ENCODE data around the gene FOXP3.

- TF ChIP-seq CTCF (conservative IDR thresholded peaks at IDR 0.05; ENCODE audit: low read depth in 2 of 2): no peak
- TF ChIP-seq REST (IDR thresholded peaks at IDR 0.05; ENCODE audit: unreplicated experiment): no peak
- no peak for TF ChIP-seq EZH2 (IDR thresholded peaks at IDR 0.05; ENCODE audit: low read depth, unreplicated experiment)
- TF ChIP-seq ETS1 (IDR thresholded peaks at IDR 0.05): no peak
- TF ChIP-seq POLR2AphosphoS5 (IDR thresholded peaks at IDR 0.05; ENCODE audit: low read depth): no peak
- no peak for TF ChIP-seq ZNF331 (CRISPR knock-in tag; IDR thresholded peaks at IDR 0.05; ENCODE audit: low read depth)
- TF ChIP-seq EZH2phosphoT487 (IDR thresholded peaks at IDR 0.05; ENCODE audit: unreplicated experiment): no peak
- no peak for TF ChIP-seq CREB1 (CRISPR knock-in tag; IDR thresholded peaks at IDR 0.05; ENCODE audit: low read depth)
- no peak for TF ChIP-seq JUNB (IDR thresholded peaks at IDR 0.05; ENCODE audit: unreplicated experiment)
- TF ChIP-seq ZNF114 (CRISPR knock-in tag; IDR thresholded peaks at IDR 0.05): no peak
These were observed 38.7 kb downstream of the FOXP3 start for GRCh38 chrX:49225858-49226257.
